ENCODE measurements around the gene PZP. TPM values are rescaled to one million over a fixed set of nuclear protein-coding genes. Genes with fewer than 3 reads are reported as not detected.

Gene PZP
- total and polyA plus RNA-seq, 9 of the 15 experiments (the other 6 are each of a cell fraction or from before 2014, with no cell fraction given): 0.01 TPM; not detected in 8

GRCh38 chr12:9109213-9109522 is 99.0 kb downstream of the PZP start:
- H3K36me3 ChIP-seq (ENCODE audit: control insufficient read depth, insufficient read depth, low read length): no peaks in the 10 kb centered on the region
- no TSS peak for BruUV-seq (replicated peaks)
- POLR2A ChIA-PET: no interaction called here
- in situ Hi-C loops (cut with MboI): no loop called here
- H3K9me3 ChIP-seq (replicated peaks; ENCODE audit: control insufficient read depth, insufficient read depth, low read depth, low read length): no peaks in the 10 kb centered on the region
- H3K4me3 ChIP-seq: no peak overlapping the region
- FAIRE-seq: no peak
- WGBS (ENCODE audit: insufficient coverage, low coverage, missing lambda C conversion rate): 0% methylated on average over 1 of the region's 1 CpG
- TF ChIP-seq MED1 (CRISPR knock-in tag; IDR thresholded peaks at IDR 0.05; ENCODE audit: borderline replicate concordance) (no peak), ZNF717 (CRISPR knock-in tag; IDR thresholded peaks at IDR 0.05) (no peak), ZBTB33 (CRISPR knock-in tag; IDR thresholded peaks at IDR 0.05) (no peak), ZBTB49 (CRISPR knock-in tag; IDR thresholded peaks at IDR 0.05; ENCODE audit: borderline replicate concordance) (no peak), TAF1 (IDR thresholded peaks at IDR 0.05; ENCODE audit: control insufficient read depth, extremely low read depth, insufficient read depth, low read length, severe bottlenecking) (no peak), ZFP36 (IDR thresholded peaks at IDR 0.05; ENCODE audit: low read depth, low read length, partially characterized antibody) (no peak), TAF9B (IDR thresholded peaks at IDR 0.05; ENCODE audit: partially characterized antibody) (no peak), PRMT5 (CRISPR knock-in tag; IDR thresholded peaks at IDR 0.05) (no peak), ZNF174 (CRISPR knock-in tag; IDR thresholded peaks at IDR 0.05) (no peak), FOXA3 (CRISPR knock-in tag; conservative IDR thresholded peaks at IDR 0.05 in 1 of 2, IDR thresholded peaks at IDR 0.05 in 1 of 2) (no peak), SETDB1 (IDR thresholded peaks at IDR 0.05; ENCODE audit: low read length) (no peak), ZKSCAN1 (IDR thresholded peaks at IDR 0.05; ENCODE audit: low read depth, low read length) (no peak)
- no peak for DNase-seq (ENCODE audit: extremely low read depth in 1 of 4, low spot score in 3 of 4)
- no peaks in the 10 kb centered on the region for H4K20me1 ChIP-seq (replicated peaks; ENCODE audit: control insufficient read depth, insufficient read depth, low read length)
- no peak overlapping the region for H3K9ac ChIP-seq (ENCODE audit: insufficient read depth in 1 of 2, low read depth in 2 of 2, low read length in 2 of 2)
- intact Hi-C loops (cut with micrococcal nuclease): no loop called here
- H3K79me2 ChIP-seq (ENCODE audit: control insufficient read depth, insufficient read depth, low read length): no peaks in the 10 kb centered on the region
- CTCF ChIA-PET (ENCODE audit: low intra/inter-chr PET ratio): no interaction called here
- no peak overlapping the region for H3K27ac ChIP-seq (ENCODE audit: extremely low read depth, low read depth, low read length)
- H3K27me3 ChIP-seq (ENCODE audit: control insufficient read depth in 2 of 2, insufficient read depth in 2 of 2, low read length in 2 of 2): peaks cover 0 to 2% of the 10 kb centered on the region in 2 experiments; a peak in 2 of 5 replicates
- H3K4me2 ChIP-seq (ENCODE audit: insufficient read depth, low read length): no peak overlapping the region
- H3K4me1 ChIP-seq (replicated peaks in 1 of 2; ENCODE audit: control insufficient read depth in 2 of 2, insufficient read depth in 2 of 2, low read length in 2 of 2): no peaks in the 10 kb centered on the region
- no peaks in the 10 kb centered on the region for H3K9me1 ChIP-seq (ENCODE audit: control insufficient read depth, insufficient read depth, low read length)
- no peak overlapping the region for H2AFZ ChIP-seq (ENCODE audit: low read depth, low read length)
- no peak for ATAC-seq
